ENCODE data around the gene FMNL1.
A peak's percentile ranks its signal among the peaks of the same experiment; 100 is the strongest.

Gene FMNL1

DNA sequence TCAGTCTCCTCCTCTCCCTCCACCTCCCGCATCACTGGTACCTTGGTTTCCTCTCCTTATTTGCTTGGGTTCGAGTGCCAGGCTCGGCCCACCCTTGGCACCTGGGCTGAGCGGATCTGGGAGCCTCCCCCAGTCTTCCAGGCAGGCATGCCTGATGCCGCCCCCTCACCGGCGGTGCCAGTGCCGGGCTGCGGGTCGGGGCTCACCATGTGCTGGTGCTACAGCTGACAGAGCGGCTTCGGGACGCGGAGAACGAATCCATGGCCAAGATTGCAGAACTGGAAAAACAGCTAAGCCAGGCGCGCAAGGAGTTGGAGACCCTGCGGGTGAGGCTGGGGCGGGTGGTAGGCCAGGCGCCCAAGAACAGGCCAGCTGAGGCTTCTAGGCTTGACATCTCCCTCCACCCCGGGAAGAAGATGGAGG is 19.2 kb downstream of the FMNL1 start:
- TF ChIP-seq ZFX (IDR thresholded peaks at IDR 0.05), result no peak
- TF ChIP-seq, protein P1, sequence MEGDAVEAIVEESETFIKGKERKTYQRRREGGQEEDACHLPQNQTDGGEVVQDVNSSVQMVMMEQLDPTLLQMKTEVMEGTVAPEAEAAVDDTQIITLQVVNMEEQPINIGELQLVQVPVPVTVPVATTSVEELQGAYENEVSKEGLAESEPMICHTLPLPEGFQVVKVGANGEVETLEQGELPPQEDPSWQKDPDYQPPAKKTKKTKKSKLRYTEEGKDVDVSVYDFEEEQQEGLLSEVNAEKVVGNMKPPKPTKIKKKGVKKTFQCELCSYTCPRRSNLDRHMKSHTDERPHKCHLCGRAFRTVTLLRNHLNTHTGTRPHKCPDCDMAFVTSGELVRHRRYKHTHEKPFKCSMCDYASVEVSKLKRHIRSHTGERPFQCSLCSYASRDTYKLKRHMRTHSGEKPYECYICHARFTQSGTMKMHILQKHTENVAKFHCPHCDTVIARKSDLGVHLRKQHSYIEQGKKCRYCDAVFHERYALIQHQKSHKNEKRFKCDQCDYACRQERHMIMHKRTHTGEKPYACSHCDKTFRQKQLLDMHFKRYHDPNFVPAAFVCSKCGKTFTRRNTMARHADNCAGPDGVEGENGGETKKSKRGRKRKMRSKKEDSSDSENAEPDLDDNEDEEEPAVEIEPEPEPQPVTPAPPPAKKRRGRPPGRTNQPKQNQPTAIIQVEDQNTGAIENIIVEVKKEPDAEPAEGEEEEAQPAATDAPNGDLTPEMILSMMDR (conservative IDR thresholded peaks at IDR 0.05), result no peak
- H3K27ac ChIP-seq, result no peak overlapping the region

DNA sequence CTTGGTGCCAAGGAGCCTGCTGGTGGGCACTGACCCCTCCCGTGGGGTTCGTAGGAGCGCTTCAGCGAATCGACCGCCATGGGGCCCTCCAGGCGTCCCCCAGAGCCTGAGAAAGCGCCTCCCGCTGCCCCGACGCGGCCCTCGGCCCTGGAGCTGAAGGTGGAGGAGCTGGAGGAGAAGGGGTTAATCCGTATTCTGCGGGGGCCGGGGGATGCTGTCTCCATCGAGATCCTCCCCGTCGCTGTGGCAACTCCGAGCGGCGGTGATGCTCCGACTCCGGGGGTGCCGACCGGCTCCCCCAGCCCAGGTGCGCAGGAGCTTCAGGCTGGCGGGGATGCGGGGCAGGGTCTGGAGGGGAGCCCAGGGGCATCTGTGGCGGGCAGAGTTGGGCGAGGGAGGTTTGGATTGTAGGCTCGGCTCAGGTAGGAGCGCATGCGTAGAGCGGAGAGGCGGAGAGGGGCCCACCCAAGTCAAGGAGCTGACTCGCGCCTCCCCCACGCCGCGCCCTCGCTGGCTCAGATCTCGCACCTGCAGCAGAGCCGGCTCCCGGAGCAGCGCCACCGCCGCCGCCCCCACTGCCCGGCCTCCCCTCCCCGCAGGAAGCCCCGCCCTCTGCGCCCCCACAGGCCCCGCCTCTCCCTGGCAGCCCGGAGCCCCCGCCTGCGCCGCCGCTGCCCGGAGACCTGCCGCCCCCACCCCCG is 19.8 kb downstream of the FMNL1 start:
- TF ChIP-seq, protein P1 (conservative IDR thresholded peaks at IDR 0.05), result no peak
- no peak for TF ChIP-seq ZFX (IDR thresholded peaks at IDR 0.05)
- no peak overlapping the region for H3K27ac ChIP-seq

DNA sequence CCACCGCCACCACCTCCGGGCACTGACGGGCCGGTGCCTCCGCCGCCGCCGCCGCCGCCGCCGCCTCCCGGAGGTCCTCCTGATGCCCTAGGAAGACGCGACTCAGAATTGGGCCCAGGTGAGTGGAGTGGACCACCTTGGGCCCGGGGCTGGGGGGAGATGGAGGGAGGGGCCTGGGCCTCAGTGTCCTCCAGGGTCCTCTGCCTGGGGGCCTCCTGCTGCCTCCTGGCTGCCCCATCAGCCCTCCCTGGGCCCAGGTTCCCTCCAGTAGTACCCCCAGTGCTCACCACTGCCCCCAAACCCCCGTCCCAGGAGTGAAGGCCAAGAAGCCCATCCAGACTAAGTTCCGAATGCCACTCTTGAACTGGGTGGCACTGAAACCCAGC is 20.3 kb downstream of the FMNL1 start:
- TF ChIP-seq ZFX (IDR thresholded peaks at IDR 0.05), result no peak
- TF ChIP-seq, protein P1 (conservative IDR thresholded peaks at IDR 0.05), result no peak
- H3K27ac ChIP-seq, result no peak overlapping the region

DNA sequence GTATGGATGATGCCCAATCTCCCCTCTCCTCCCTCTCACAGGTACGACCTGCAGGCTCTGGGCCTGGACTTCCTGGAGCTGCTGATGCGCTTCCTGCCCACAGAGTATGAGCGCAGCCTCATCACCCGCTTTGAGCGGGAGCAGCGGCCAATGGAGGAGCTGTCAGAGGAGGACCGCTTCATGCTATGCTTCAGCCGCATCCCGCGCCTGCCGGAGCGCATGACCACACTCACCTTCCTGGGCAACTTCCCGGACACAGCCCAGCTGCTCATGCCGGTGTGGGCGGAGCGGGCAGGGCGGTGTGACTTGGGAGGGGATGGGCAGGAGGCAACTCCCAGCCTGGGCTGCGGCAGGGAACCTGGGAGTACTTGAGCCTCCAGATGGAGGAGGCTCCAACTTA is 22.1 kb downstream of the FMNL1 start:
- no peak overlapping the region for H3K27ac ChIP-seq
- no peak for TF ChIP-seq ZFX (IDR thresholded peaks at IDR 0.05)
- TF ChIP-seq, protein P1 (conservative IDR thresholded peaks at IDR 0.05), result no peak

DNA sequence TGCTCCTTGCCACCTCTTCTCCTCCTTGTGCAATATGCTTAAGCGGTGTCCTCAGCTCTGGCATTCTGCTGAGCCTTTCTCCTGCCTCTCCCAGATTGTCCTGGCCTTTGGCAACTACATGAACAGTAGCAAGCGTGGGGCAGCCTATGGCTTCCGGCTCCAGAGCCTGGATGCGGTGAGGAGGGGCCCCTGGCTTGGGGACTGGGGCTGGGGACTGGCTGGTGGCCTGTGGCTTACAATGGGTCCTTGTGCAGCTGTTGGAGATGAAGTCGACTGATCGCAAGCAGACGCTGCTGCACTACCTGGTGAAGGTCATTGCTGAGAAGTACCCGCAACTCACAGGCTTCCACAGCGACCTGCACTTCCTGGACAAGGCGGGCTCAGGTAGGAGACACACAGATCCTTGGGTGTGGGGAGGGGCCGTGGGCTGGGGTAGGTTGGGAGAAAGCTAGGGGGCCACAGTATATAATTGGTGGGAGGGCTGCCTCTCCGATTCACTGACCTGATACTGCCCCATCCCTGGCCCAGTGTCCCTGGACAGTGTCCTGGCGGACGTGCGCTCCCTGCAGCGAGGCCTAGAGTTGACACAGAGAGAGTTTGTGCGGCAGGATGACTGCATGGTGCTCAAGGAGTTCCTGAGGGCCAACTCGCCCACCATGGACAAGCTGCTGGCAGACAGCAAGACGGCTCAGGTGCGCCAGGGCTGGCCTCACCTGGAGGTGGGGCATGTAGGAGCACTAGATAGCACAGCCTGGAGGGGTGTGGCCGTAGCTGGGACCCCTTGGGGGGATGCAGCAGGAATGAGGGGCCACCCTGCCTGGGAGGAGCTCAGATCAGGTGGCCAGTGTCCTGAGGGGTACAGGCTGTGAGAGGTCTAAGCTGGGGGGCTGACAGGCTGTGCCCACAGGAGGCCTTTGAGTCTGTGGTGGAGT is 23.3 kb downstream of the FMNL1 start:
- no peak overlapping the region for H3K27ac ChIP-seq
- TF ChIP-seq ZFX (IDR thresholded peaks at IDR 0.05), result no peak
- TF ChIP-seq, protein P1 (conservative IDR thresholded peaks at IDR 0.05), result no peak

DNA sequence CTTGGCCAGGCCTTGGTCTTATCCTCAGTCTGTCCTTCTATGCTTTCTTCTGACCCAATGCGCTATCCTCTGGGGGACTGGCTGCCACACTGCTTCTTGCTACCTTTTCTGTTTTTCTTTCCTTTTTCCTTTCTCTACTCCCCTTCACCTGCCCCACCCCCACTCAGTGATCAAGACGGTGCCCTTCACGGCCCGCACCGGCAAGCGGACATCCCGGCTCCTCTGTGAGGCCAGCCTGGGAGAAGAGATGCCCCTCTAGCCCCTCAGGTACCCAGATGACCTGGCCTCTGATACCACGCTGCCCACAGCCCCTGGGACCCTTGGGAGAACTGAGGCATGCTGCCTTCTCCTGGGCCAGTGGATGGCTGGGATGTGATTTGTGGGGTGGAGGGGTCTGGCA is 24.7 kb downstream of the FMNL1 start:
- TF ChIP-seq, protein P1 (conservative IDR thresholded peaks at IDR 0.05), result no peak
- TF ChIP-seq ZFX (IDR thresholded peaks at IDR 0.05), result no peak
- H3K27ac ChIP-seq, result peak overlapping the region; percentile 91

DNA sequence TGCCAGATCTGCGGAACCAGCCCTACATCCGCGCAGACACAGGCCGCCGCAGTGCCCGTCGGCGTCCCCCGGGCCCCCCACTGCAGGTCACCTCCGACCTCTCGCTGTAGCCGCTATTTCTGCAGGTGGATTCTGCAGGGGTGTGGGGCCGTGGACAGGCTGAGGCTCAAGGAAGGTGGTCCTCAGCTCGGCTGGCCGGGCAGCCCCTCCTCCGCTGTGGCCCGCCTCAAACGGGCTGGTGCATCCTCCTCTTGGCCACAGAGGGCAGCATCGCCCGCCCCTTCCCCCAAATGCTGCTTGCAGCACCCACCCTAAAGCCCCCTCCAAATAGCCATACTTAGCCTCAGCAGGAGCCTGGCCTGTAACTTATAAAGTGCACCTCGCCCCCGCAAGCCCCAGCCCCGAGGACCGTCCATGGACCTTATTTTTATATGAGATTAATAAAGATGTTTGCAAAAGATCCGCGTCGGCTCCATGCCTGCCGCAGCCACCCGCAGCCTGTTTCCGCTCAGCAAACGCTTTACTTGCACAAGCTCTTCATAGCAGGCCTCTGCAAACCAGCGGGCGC is 25.3 kb downstream of the FMNL1 start:
- peak overlapping the region; percentile 91 for H3K27ac ChIP-seq
- TF ChIP-seq, protein P1 (conservative IDR thresholded peaks at IDR 0.05), result peak; percentile 81
- TF ChIP-seq ZFX (IDR thresholded peaks at IDR 0.05), result no peak
